Peyer's patch (tissue), 4 donors: ENCODE data around the gene GCGR. TPM values are rescaled to one million over a fixed set of nuclear protein-coding genes. Genes with fewer than 3 reads are reported as not detected.
"Not testable (repeated sequence)": the region's sequence is repeated elsewhere in the genome, so short reads cannot be mapped to it uniquely, and the experiment has no call there.

Experiments used
- DNase-seq, 3 donors: peaks; one replicate each; pipeline ENCODE4 v3.0.0-alpha.2; 2017 to 2019
- H3K27ac ChIP-seq, 4 donors: fragments of 200-600 bp; sonication (generic); one replicate each; pipeline ENCODE4 v1.5.1; 2016 to 2019
- H3K27me3 ChIP-seq, 2 donors: fragments of 200-600 bp; sonication (generic); one replicate each; pipeline ENCODE4 v1.5.1; 2019
- H3K36me3 ChIP-seq, 3 donors: fragments of 200-600 bp; sonication (generic); one replicate each; pipeline ENCODE4 v1.5.1; 2016 to 2019
- H3K4me1 ChIP-seq, 4 donors: fragments of 200-600 bp; sonication (generic); one replicate each; pipeline ENCODE4 v1.5.1; 2016 to 2019
- H3K4me3 ChIP-seq, 4 donors: fragments of 200-600 bp; sonication (generic); 1 replicate in 3 of 4; 2 replicates in 1 of 4; pipeline ENCODE4 v1.5.1; 2016 to 2019; ENCODE audit warnings: mild to moderate bottlenecking in 1 of 4
- H3K9me3 ChIP-seq, 4 donors: fragments of 200-600 bp; sonication (generic); one replicate each; pipeline ENCODE4 v1.5.1; 2016 to 2019; ENCODE audit warnings: mild to moderate bottlenecking in 1 of 4
- CTCF ChIP-seq, 6 experiments: fragments of 450-650 bp in 4 of 6; fragments of 200-600 bp in 2 of 6; sonication (generic) in 1 of 6; IDR thresholded peaks; one replicate each; pipeline ENCODE4 v1.5.1; 2017 to 2019; ENCODE audit warnings: antibody characterized with exemption in 6 of 6, mild to moderate bottlenecking in 3 of 6, moderate library complexity in 1 of 6
- POLR2A ChIP-seq, 2 donors: fragments of 450-650 bp; IDR thresholded peaks; one replicate each; pipeline ENCODE4 v1.5.1; 2017; ENCODE audit warnings: antibody characterized with exemption in 2 of 2, mild to moderate bottlenecking in 2 of 2, moderate library complexity in 2 of 2
- total RNA-seq, 4 donors: library from RNA; depleted of rRNA; stranded (reverse); fragments of >200 nt; gene quantifications; one replicate each; pipeline ENCODE4 v1.1.0, GENCODE V29; 2016

The GCGR gene
- total RNA-seq, 4 donors from 2014 or later: 0.67 to 1.1 TPM; not detected in 2

DNA sequence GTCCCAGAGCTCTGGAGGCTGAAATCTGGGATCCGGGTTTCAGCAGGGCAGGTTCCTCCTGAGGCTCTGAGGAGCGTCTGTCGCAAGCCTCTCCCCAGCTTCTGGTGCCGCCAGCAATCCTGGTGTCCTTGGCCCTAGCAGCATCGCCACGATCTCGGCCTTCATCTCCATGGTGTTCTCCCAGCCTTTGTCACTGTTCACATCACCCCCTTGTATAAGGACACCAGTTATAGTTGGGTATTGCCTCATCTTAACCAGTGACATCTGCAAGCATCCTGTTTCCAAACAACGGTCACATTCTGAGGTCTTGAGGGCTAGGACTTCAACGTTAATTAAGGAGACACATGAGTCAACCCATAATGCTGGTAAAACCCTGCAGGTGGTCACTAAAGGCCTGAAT lies 33.7 kb downstream of the GCGR start:
- Histone ChIP-seq H3K27me3 (no peaks in the 10 kb centered on the region), H3K9me3 (no peaks in the 10 kb centered on the region), H3K36me3 (peaks cover 0 to 3% (median 0%) of the 10 kb centered on the region in 3 donors), H3K4me3 (no peak overlapping the region), H3K4me1 (peaks cover 0 to 8% (median 3%) of the 10 kb centered on the region in 4 donors), H3K27ac (no peak overlapping the region)
- TF ChIP-seq CTCF (IDR thresholded peaks at IDR 0.05) (no peak), POLR2A (IDR thresholded peaks at IDR 0.05) (no peak)
- DNase-seq: no peak

DNA sequence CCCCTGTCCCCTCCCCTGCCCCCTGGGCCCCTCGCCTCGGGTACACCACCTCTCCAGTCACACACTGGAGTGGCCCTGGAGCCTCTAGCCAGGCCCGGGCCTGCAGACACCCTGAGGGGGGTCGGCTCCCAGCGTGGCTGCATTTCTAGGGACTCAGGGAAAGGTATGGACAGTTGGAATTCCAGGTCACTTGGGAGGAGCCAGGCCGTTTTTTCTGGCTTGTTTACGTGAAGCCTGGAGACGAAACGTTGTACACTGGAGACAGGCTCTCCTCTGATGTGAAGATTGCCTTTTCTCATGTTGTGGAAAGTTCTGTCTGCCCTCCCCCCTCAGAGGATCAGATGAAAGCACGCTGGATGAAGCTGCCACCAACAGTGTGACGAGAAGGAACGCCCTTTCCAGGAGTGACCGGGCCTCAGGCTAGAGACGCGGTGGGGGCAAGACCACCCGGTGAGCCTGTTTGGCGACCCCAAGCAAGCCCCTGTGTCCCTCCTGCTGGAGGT lies 34.9 kb downstream of the GCGR start:
- DNase-seq: no peak
- Histone ChIP-seq H3K27me3 (no peaks in the 10 kb centered on the region), H3K36me3 (peaks cover 0 to 15% (median 0%) of the 10 kb centered on the region in 3 donors), H3K27ac (no peak overlapping the region), H3K4me1 (peaks cover 0 to 3% (median under 1%) of the 10 kb centered on the region in 4 donors), H3K9me3 (no peaks in the 10 kb centered on the region), H3K4me3 (no peak overlapping the region)
- no peak for TF ChIP-seq CTCF (IDR thresholded peaks at IDR 0.05)
- no peak for TF ChIP-seq POLR2A (IDR thresholded peaks at IDR 0.05)

DNA sequence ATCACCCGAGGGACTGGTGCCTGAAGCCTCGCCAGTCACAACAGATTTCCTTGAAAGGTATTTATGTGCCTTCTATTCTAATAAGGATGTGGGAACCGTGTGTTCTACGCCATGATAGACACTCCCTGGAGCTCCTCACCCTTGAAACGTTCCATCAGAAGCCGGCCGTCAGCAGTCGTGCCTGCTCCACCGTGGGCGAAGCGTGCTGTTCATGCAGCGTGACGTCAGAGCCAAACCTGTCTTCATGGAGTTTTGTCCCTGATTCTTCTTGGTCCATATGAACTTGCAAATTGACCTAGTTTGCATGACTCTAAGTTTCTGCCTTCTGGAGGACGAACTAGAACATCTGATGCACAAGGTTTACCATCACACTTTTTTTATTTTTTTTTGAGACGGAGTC lies 35.4 kb downstream of the GCGR start:
- TF ChIP-seq CTCF (IDR thresholded peaks at IDR 0.05): no peak
- no peak for TF ChIP-seq POLR2A (IDR thresholded peaks at IDR 0.05)
- peak in 1 of 3 donors; percentile 39 for DNase-seq
- no peak overlapping the region for H3K27ac ChIP-seq
- no peaks in the 10 kb centered on the region for H3K27me3 ChIP-seq
- peaks cover 0 to 20% (median 0%) of the 10 kb centered on the region in 3 donors for H3K36me3 ChIP-seq
- no peaks in the 10 kb centered on the region for H3K4me1 ChIP-seq
- no peaks in the 10 kb centered on the region for H3K9me3 ChIP-seq
- no peak overlapping the region for H3K4me3 ChIP-seq

GRCh38 chr17:81840059-81840458 lies 36.1 kb downstream of the GCGR start:
- not testable (repeated sequence) for H3K4me1 ChIP-seq, H3K4me3 ChIP-seq, DNase-seq, H3K9me3 ChIP-seq, H3K27ac ChIP-seq, H3K27me3 ChIP-seq
- peaks cover 0 to 27% (median 0%) of the 10 kb centered on the region in 3 donors for H3K36me3 ChIP-seq

DNA sequence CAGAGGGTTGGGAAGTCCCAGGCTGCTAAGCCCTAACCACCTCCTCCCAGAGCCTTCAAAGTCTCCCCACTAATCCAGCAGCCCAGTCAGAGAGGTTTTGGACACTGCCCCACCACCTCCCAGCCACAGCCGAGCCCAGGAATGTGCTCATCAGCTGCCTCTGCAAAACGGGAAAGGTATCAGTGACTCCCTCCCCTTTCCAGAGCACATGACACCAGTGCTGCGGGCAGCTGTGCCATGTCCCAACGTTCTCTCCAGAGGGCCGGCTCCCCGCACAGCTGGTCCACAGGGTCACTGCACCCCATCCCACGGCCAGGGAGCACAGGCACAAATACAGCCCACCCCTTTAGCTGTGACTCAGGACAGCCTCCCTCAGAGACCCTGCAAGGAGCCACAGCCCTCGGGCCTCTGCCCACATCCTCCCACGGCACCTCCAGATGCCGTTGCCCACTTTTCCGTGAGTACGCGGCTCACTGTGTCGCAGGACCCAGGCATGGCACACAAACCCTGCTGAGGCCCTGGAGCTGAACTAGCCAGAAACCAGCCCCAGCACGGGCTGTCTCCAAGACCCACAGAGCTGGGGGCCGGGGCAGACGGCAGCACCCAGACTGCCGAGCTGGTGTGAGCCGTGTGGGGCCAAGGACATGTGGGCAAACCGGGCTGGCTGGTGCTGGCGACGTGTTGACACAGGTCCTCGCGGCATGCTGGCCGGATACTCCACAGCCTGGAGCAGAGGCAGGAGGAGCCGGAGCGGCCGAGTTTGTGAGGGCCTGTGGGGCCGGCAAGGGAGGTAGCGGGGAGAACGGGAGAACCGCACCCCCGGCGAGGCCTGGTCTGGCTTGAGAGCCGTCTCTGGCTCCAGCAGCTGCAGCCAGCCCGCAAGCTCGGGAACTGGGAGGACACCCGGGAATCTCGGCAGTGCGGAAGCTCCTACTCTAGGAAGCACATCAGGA lies 37.2 kb downstream of the GCGR start:
- H3K9me3 ChIP-seq: no peaks in the 10 kb centered on the region
- no peak overlapping the region for H3K27ac ChIP-seq
- peaks cover 0 to 38% (median 0%) of the 10 kb centered on the region in 3 donors for H3K36me3 ChIP-seq
- no peak for TF ChIP-seq POLR2A (IDR thresholded peaks at IDR 0.05)
- no peak for TF ChIP-seq CTCF (IDR thresholded peaks at IDR 0.05)
- H3K27me3 ChIP-seq: no peaks in the 10 kb centered on the region
- no peaks in the 10 kb centered on the region for H3K4me1 ChIP-seq
- no peak overlapping the region for H3K4me3 ChIP-seq
- peak in 1 of 3 donors; percentile 37 for DNase-seq

DNA sequence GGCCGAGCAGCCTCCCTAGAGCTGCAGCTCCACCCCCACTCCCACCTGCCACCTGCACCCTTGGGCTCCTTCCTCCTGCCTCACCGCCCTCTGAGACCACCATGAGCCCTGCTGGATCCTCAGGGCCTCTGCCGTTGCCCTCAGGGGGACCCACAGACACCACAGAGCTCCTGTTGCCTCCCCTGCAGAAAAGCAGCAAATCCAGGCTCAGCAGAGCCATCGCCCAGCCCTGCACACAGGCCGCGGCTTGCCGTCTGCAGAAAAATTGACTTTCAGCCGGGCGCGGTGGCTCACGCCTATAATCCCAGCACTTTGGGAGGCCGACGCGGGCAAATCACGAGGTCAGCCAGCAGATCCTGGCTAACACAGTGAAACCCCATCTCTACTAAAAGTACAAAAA lies 37.9 kb downstream of the GCGR start:
- Histone ChIP-seq H3K9me3 (no peaks in the 10 kb centered on the region), H3K36me3 (peaks cover 0 to 45% (median 0%) of the 10 kb centered on the region in 3 donors), H3K27me3 (no peaks in the 10 kb centered on the region), H3K4me1 (no peaks in the 10 kb centered on the region), H3K4me3 (no peak overlapping the region), H3K27ac (no peak overlapping the region)
- DNase-seq: no peak
- TF ChIP-seq CTCF (IDR thresholded peaks at IDR 0.05) (no peak), POLR2A (IDR thresholded peaks at IDR 0.05) (no peak)
